Measurements from ENCODE around the gene ZNF385A.

The ZNF385A gene

GRCh38 chr12:54407183-54407905 lies 22.8 kb upstream of the ZNF385A start:
- Histone ChIP-seq H3K9me2 (replicated peaks; ENCODE audit: low read depth, low read length) (no peaks in the 10 kb centered on the region), H3K9ac (ENCODE audit: low read depth, low read length, poor library complexity, severe bottlenecking) (no peak overlapping the region), H3K4me3 (ENCODE audit: low read length, poor library complexity, severe bottlenecking) (no peak overlapping the region), H3K4me2 (ENCODE audit: low read depth, low read length, poor library complexity, severe bottlenecking) (no peak overlapping the region), H3K9me3 (ENCODE audit: insufficient read depth, low read depth, low read length) (no peaks in the 10 kb centered on the region), H3F3A (ENCODE audit: low read depth) (peaks cover 7% of the 10 kb centered on the region; the same call in 1 of the 2 replicates), H3K4me1 (ENCODE audit: insufficient read depth, low read length, poor library complexity, severe bottlenecking) (peaks cover 18% of the 10 kb centered on the region), H2AFZ (ENCODE audit: low read length) (no peak overlapping the region), H4K20me1 (ENCODE audit: insufficient read depth, low read length, poor library complexity, severe bottlenecking) (peaks cover 17% of the 10 kb centered on the region), H3K36me3 (ENCODE audit: insufficient read depth, low read length) (peaks cover 87% of the 10 kb centered on the region), H3K27me3 (ENCODE audit: insufficient read depth, low read length, poor library complexity, severe bottlenecking) (no peaks in the 10 kb centered on the region), H3K79me2 (ENCODE audit: insufficient read depth, low read length) (peaks cover 44% of the 10 kb centered on the region)
- no peak for TF ChIP-seq EZH2phosphoT487 (IDR thresholded peaks at IDR 0.05; ENCODE audit: borderline replicate concordance)
- no peak for TF ChIP-seq CTCF (conservative IDR thresholded peaks at IDR 0.05; ENCODE audit: low read length)

DNA sequence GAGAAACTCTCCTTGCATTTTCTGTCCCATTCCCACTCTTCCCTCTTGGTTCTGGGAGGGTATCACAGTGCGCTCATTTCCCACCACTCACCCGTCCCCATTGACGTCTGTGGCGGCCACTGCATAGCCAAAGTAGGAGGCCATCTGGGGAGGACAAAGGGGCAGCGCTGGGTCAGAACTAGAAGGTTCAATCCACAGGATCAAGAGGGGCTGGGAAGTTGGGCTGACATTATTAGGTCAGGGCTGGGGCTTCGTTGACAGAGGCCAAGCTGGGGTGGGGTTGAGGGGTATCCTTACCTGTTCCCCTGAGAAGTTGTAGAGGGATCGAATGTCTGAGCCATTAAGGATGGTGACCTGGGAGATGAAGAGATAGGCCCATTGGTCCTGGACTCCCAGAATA lies 21.0 kb upstream of the ZNF385A start:
- Histone ChIP-seq H3K79me2 (ENCODE audit: insufficient read depth, low read length) (peaks cover 26% of the 10 kb centered on the region), H3K36me3 (ENCODE audit: insufficient read depth, low read length) (peaks cover 95% of the 10 kb centered on the region), H3K9ac (ENCODE audit: low read depth, low read length, poor library complexity, severe bottlenecking) (no peak overlapping the region), H4K20me1 (ENCODE audit: insufficient read depth, low read length, poor library complexity, severe bottlenecking) (peaks cover 5% of the 10 kb centered on the region), H2AFZ (ENCODE audit: low read length) (no peak overlapping the region), H3K4me2 (ENCODE audit: low read depth, low read length, poor library complexity, severe bottlenecking) (no peak overlapping the region), H3K27me3 (ENCODE audit: insufficient read depth, low read length, poor library complexity, severe bottlenecking) (no peaks in the 10 kb centered on the region), H3F3A (ENCODE audit: low read depth) (peaks cover 7% of the 10 kb centered on the region; the same call in 1 of the 2 replicates), H3K4me1 (ENCODE audit: insufficient read depth, low read length, poor library complexity, severe bottlenecking) (peaks cover 3% of the 10 kb centered on the region), H3K9me2 (replicated peaks; ENCODE audit: low read depth, low read length) (no peaks in the 10 kb centered on the region), H3K9me3 (ENCODE audit: insufficient read depth, low read depth, low read length) (no peaks in the 10 kb centered on the region), H3K4me3 (ENCODE audit: low read length, poor library complexity, severe bottlenecking) (no peak overlapping the region)
- no peak for TF ChIP-seq CTCF (conservative IDR thresholded peaks at IDR 0.05; ENCODE audit: low read length)
- TF ChIP-seq EZH2phosphoT487 (IDR thresholded peaks at IDR 0.05; ENCODE audit: borderline replicate concordance): no peak

- Histone ChIP-seq H3K4me1 (ENCODE audit: insufficient read depth, low read length, poor library complexity, severe bottlenecking) (peaks cover 3% of the 10 kb centered on the region), H3K27me3 (ENCODE audit: insufficient read depth, low read length, poor library complexity, severe bottlenecking) (no peaks in the 10 kb centered on the region), H3K79me2 (ENCODE audit: insufficient read depth, low read length) (peaks cover 22% of the 10 kb centered on the region; the same call in 1 of the 2 replicates), H3F3A (ENCODE audit: low read depth) (peaks cover 7% of the 10 kb centered on the region; the same call in 1 of the 2 replicates), H3K4me2 (ENCODE audit: low read depth, low read length, poor library complexity, severe bottlenecking) (no peak overlapping the region), H4K20me1 (ENCODE audit: insufficient read depth, low read length, poor library complexity, severe bottlenecking) (peaks cover 5% of the 10 kb centered on the region), H3K9me2 (replicated peaks; ENCODE audit: low read depth, low read length) (no peaks in the 10 kb centered on the region), H3K9me3 (ENCODE audit: insufficient read depth, low read depth, low read length) (no peaks in the 10 kb centered on the region), H3K36me3 (ENCODE audit: insufficient read depth, low read length) (peaks cover 97% of the 10 kb centered on the region), H2AFZ (ENCODE audit: low read length) (no peak overlapping the region), H3K4me3 (ENCODE audit: low read length, poor library complexity, severe bottlenecking) (no peak overlapping the region), H3K9ac (ENCODE audit: low read depth, low read length, poor library complexity, severe bottlenecking) (no peak overlapping the region)
- TF ChIP-seq CTCF (conservative IDR thresholded peaks at IDR 0.05; ENCODE audit: low read length) (no peak), EZH2phosphoT487 (IDR thresholded peaks at IDR 0.05; ENCODE audit: borderline replicate concordance) (no peak)
Measured at GRCh38 chr12:54405106-54405505, 20.6 kb upstream of the ZNF385A start.

All from Loucy (cell line).